H9 (cell line): Measurements from ENCODE around the gene POU6F2. TPM values are rescaled to one million over a fixed set of nuclear protein-coding genes. Genes with fewer than 3 reads are reported as not detected.
A peak's percentile ranks its signal among the peaks of the same experiment; 100 is the strongest.

Experiments
- DNase-seq: peaks from one replicate; pipeline ENCODE4 v3.0.0-alpha.2; 2017
- H2AFZ ChIP-seq: one replicate; pipeline ENCODE4 v1.6.1; 2013; ENCODE audit warnings: mild to moderate bottlenecking, low read length, control low read depth, moderate library complexity
- H2AK5ac ChIP-seq: 2 replicates; pipeline ENCODE4 v1.6.1; 2013; ENCODE audit warnings: low read length, control low read depth, mixed read lengths; ENCODE audit not compliant: insufficient read length
- H2BK120ac ChIP-seq: one replicate; pipeline ENCODE4 v1.6.1; 2013; ENCODE audit warnings: low read depth, mild to moderate bottlenecking, low read length, control low read depth, inconsistent platforms; ENCODE audit not compliant: poor library complexity, severe bottlenecking
- H2BK12ac ChIP-seq: 2 replicates; pipeline ENCODE4 v1.6.1; 2013; ENCODE audit warnings: low read length, control low read depth, mixed read lengths, low read depth; ENCODE audit not compliant: insufficient read length
- H2BK15ac ChIP-seq: 2 replicates; pipeline ENCODE4 v1.6.1; 2013; ENCODE audit warnings: low read depth, low read length, control low read depth
- H2BK20ac ChIP-seq: one replicate; pipeline ENCODE4 v1.6.1; 2013; ENCODE audit warnings: low read depth, mild to moderate bottlenecking, low read length, control low read depth, inconsistent platforms; ENCODE audit not compliant: poor library complexity, severe bottlenecking
- H2BK5ac ChIP-seq: 2 replicates; pipeline ENCODE4 v1.6.1; 2013; ENCODE audit warnings: low read length, control low read depth, mixed read lengths; ENCODE audit not compliant: insufficient read length
- H3K14ac ChIP-seq: 2 replicates; pipeline ENCODE4 v1.6.1; 2013; ENCODE audit warnings: low read length, control low read depth; ENCODE audit not compliant: insufficient read depth
- H3K18ac ChIP-seq: 2 replicates; pipeline ENCODE4 v1.6.1; 2013; ENCODE audit warnings: low read depth, mild to moderate bottlenecking, mixed read lengths, low read length, control low read depth; ENCODE audit not compliant: insufficient read length
- H3K23ac ChIP-seq: 2 replicates; pipeline ENCODE4 v1.6.1; 2013; ENCODE audit warnings: low read length, control low read depth, mixed read lengths, low read depth; ENCODE audit not compliant: insufficient read length
- H3K23me2 ChIP-seq: 2 replicates; pipeline ENCODE4 v1.6.1; 2013; ENCODE audit warnings: low read depth, mild to moderate bottlenecking, mixed read lengths, low read length, control low read depth; ENCODE audit not compliant: insufficient read length, poor library complexity, severe bottlenecking
- H3K27ac ChIP-seq: 2 replicates; pipeline ENCODE4 v1.5.1; 2013; ENCODE audit warnings: low read length, control low read depth, mixed read lengths, low read depth; ENCODE audit not compliant: insufficient read length
- H3K27me3 ChIP-seq: 2 replicates; pipeline ENCODE4 v1.6.1; 2013; ENCODE audit warnings: low read length, control low read depth, inconsistent platforms; ENCODE audit not compliant: insufficient read depth
- H3K4ac ChIP-seq: 2 replicates; pipeline ENCODE4 v1.6.1; 2013; ENCODE audit warnings: low read depth, mild to moderate bottlenecking, control low read depth, inconsistent platforms, low read length, moderate library complexity
- H3K4me1 ChIP-seq: 2 replicates; pipeline ENCODE4 v1.6.1; 2013; ENCODE audit warnings: low read length, control low read depth, inconsistent platforms; ENCODE audit not compliant: insufficient read depth
- H3K4me2 ChIP-seq: 2 replicates; pipeline ENCODE4 v1.6.1; 2013; ENCODE audit warnings: low read length, control low read depth, mixed read lengths; ENCODE audit not compliant: insufficient read length, insufficient read depth
- H3K56ac ChIP-seq: 2 replicates; pipeline ENCODE4 v1.6.1; 2013; ENCODE audit warnings: low read depth, mild to moderate bottlenecking, mixed read lengths, low read length, control low read depth; ENCODE audit not compliant: insufficient read length
- H3K79me1 ChIP-seq: 2 replicates; pipeline ENCODE4 v1.6.1; 2013; ENCODE audit warnings: low read depth, mild to moderate bottlenecking, moderate library complexity, low read length, control low read depth, inconsistent platforms; ENCODE audit not compliant: insufficient read depth, poor library complexity, severe bottlenecking
- H3K79me2 ChIP-seq: 2 replicates; pipeline ENCODE4 v1.6.1; 2013; ENCODE audit warnings: low read length, control low read depth, inconsistent platforms; ENCODE audit not compliant: insufficient read depth
- H3K9ac ChIP-seq: 2 replicates; pipeline ENCODE4 v1.6.1; 2013; ENCODE audit warnings: low read length, control low read depth, mixed read lengths; ENCODE audit not compliant: insufficient read length; ENCODE audit errors: extremely low read depth
- H3K9me3 ChIP-seq: one replicate; pipeline ENCODE4 v1.6.1; 2013; ENCODE audit warnings: low read depth, low read length, inconsistent platforms; ENCODE audit not compliant: control insufficient read depth
- H3T11ph ChIP-seq: one replicate; pipeline ENCODE4 v1.6.1; 2013; ENCODE audit warnings: mild to moderate bottlenecking, low read length, control low read depth, inconsistent platforms
- H4K20me1 ChIP-seq: one replicate; pipeline ENCODE4 v1.6.1; 2013; ENCODE audit not compliant: control insufficient read depth, insufficient read length, insufficient read depth
- H4K5ac ChIP-seq: 2 replicates; pipeline ENCODE4 v1.6.1; 2013; ENCODE audit warnings: low read depth, mild to moderate bottlenecking, mixed read lengths, low read length, control low read depth; ENCODE audit not compliant: insufficient read length
- H4K8ac ChIP-seq: replicated peaks from 2 replicates; pipeline ENCODE4 v1.6.1; 2013; ENCODE audit warnings: low read length, control low read depth, mixed read lengths, low read depth; ENCODE audit not compliant: insufficient read length
- H4K91ac ChIP-seq: 2 replicates; pipeline ENCODE4 v1.6.1; 2013; ENCODE audit warnings: low read depth, mild to moderate bottlenecking, moderate library complexity, mixed read lengths, low read length, control low read depth; ENCODE audit not compliant: insufficient read length
- H3K27ac Mint-ChIP-seq, 3 experiments: 2 replicates in 2 of 3; 3 replicates in 1 of 3; pipeline ENCODE4 v1.8.0; 2020 to 2021; ENCODE audit warnings: mixed read lengths in 3 of 3, mild to moderate bottlenecking in 1 of 3, moderate library complexity in 1 of 3
- H3K27me3 Mint-ChIP-seq: 2 replicates; pipeline ENCODE4 v1.8.0; 2021; ENCODE audit warnings: low read depth, mild to moderate bottlenecking, moderate library complexity, mixed read lengths
- H3K36me3 Mint-ChIP-seq, 3 experiments: 2 replicates in 2 of 3; 3 replicates in 1 of 3; pipeline ENCODE4 v1.8.0; 2020 to 2021; ENCODE audit warnings: low read depth in 3 of 3, mixed read lengths in 3 of 3; ENCODE audit not compliant: insufficient read depth in 1 of 3
- H3K4me1 Mint-ChIP-seq, 2 experiments: 2 replicates each; pipeline ENCODE4 v1.8.0; 2020; ENCODE audit warnings: mixed read lengths in 2 of 2
- H3K4me3 Mint-ChIP-seq, 2 experiments: 2 replicates in 1 of 2; 3 replicates in 1 of 2; pipeline ENCODE4 v1.8.0; 2020 to 2021; ENCODE audit warnings: mild to moderate bottlenecking in 2 of 2, mixed read lengths in 2 of 2, moderate library complexity in 1 of 2
- H3K9me3 Mint-ChIP-seq, 2 experiments: 2 replicates in 1 of 2; 3 replicates in 1 of 2; pipeline ENCODE4 v1.8.0; 2020; ENCODE audit warnings: mild to moderate bottlenecking in 2 of 2, mixed read lengths in 2 of 2, moderate library complexity in 1 of 2
- WGBS: extraction: QIAGEN DNeasy Blood & Tissue Kit; methylation state at CpG from one replicate; pipeline ENCODE4 v1.1.7; 2013; ENCODE audit warnings: missing lambda C conversion rate, low lambda C conversion rate, mixed read lengths; ENCODE audit not compliant: insufficient read length; ENCODE audit errors: extremely low coverage; 5-methylcytosine and 5-hydroxymethylcytosine counted together
- total RNA-seq: library from RNA; stranded (reverse); gene quantifications from 2 replicates; pipeline ENCODE4 v1.2.1, GENCODE V29; 2021
- TF ChIP-seq, protein P1 (sequence below): fragments of 200-600 bp; sonication (generic); conservative IDR thresholded peaks from 3 replicates; pipeline ENCODE4 v1.8.0; 2021; ENCODE audit warnings: antibody characterized with exemption, mild to moderate bottlenecking

The POU6F2 gene
- total RNA-seq, 1 experiment from 2014 or later, result 1.9 TPM

DNA sequence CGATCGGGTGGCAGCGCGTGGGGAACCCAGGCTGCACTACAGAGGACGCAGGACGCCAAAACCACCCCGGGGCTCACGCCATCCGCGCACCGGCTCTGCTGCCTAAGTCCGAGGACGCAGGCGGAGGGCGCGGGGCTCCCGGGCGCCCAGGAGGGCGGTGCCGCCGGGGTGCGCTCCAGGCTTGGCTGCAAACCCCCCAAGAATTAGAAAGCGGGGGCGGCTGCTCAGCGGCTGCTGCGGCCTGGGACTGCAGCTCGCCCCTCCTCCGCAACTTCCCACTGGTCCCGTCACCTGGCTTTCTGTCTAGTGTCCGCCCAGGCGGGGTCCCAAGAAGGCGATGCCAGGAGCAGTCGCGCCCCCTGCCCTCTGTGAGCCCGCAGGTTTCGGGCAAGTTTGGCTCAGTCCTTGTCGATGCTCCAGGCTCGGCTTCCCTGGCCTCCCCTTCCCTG, 1.7 kb upstream of the POU6F2 start:
- TF ChIP-seq, protein P1, sequence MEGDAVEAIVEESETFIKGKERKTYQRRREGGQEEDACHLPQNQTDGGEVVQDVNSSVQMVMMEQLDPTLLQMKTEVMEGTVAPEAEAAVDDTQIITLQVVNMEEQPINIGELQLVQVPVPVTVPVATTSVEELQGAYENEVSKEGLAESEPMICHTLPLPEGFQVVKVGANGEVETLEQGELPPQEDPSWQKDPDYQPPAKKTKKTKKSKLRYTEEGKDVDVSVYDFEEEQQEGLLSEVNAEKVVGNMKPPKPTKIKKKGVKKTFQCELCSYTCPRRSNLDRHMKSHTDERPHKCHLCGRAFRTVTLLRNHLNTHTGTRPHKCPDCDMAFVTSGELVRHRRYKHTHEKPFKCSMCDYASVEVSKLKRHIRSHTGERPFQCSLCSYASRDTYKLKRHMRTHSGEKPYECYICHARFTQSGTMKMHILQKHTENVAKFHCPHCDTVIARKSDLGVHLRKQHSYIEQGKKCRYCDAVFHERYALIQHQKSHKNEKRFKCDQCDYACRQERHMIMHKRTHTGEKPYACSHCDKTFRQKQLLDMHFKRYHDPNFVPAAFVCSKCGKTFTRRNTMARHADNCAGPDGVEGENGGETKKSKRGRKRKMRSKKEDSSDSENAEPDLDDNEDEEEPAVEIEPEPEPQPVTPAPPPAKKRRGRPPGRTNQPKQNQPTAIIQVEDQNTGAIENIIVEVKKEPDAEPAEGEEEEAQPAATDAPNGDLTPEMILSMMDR, result peak; percentile 34; the same call in 1 of the 3 replicates
- H3K27me3 Mint-ChIP-seq, result peaks cover 25% of the 10 kb centered on the region
- Histone ChIP-seq H2BK20ac (no peak overlapping the region), H3T11ph (no peak overlapping the region), H4K91ac (no peak overlapping the region), H3K4me2 (peak overlapping the region; percentile 79), H3K14ac (peak overlapping the region; percentile 50), H2BK120ac (no peak overlapping the region), H4K20me1 (peaks cover 2% of the 10 kb centered on the region), H3K79me1 (no peaks in the 10 kb centered on the region), H3K4ac (no peak overlapping the region), H3K79me2 (no peaks in the 10 kb centered on the region), H3K9me3 (no peaks in the 10 kb centered on the region), H2BK15ac (no peak overlapping the region; the same call in 1 of the 2 replicates), H2BK12ac (no peak overlapping the region), H4K5ac (no peak overlapping the region), H2AFZ (no peak overlapping the region), H2AK5ac (no peak overlapping the region), H3K9ac (no peak overlapping the region), H3K23me2 (peaks cover 7% of the 10 kb centered on the region), H3K23ac (no peak overlapping the region), H3K27ac (no peak overlapping the region), H2BK5ac (no peak overlapping the region), H4K8ac (no peak overlapping the region), H3K56ac (no peak overlapping the region), H3K27me3 (no peaks in the 10 kb centered on the region), H3K18ac (no peak overlapping the region), H3K4me1 (peaks cover 2% of the 10 kb centered on the region; the same call in 1 of the 2 replicates)
- peak; percentile 76 for DNase-seq
- H3K4me3 Mint-ChIP-seq, result peak overlapping the region; percentile 67 to 78
- no peak overlapping the region; a peak in 1 of 7 replicates for H3K27ac Mint-ChIP-seq
- no CpG with 5 or more reads among the region's 38 CpGs for WGBS
- no peaks in the 10 kb centered on the region for H3K9me3 Mint-ChIP-seq
- H3K4me1 Mint-ChIP-seq, result peaks cover 12 to 23% of the 10 kb centered on the region in 2 experiments
- no peaks in the 10 kb centered on the region; a peak in 1 of 7 replicates for H3K36me3 Mint-ChIP-seq
